ENCODE results near the gene GRK5. TPM values are rescaled to one million over a fixed set of nuclear protein-coding genes. Genes with fewer than 3 reads are reported as not detected.

The GRK5 gene
- total and polyA plus RNA-seq, 4 donors = 73.8 to 112 (median 101) TPM

GRCh38 chr10:119445935-119446317, 238.6 kb downstream of the GRK5 start:
- WGBS, 2 donors = 71 to 77% methylated on average over 5 of the region's 5 CpGs
- no peak for ATAC-seq (ENCODE audit: low FRiP score)
- no peaks in the 10 kb centered on the region for H3K27me3 ChIP-seq (ENCODE audit: control insufficient read depth in 1 of 2, insufficient read depth in 2 of 2, low read length in 1 of 2)
- H3K4me1 ChIP-seq (ENCODE audit: control insufficient read depth in 1 of 2, insufficient read depth in 2 of 2, low read length in 2 of 2) = peaks cover 0 to 3% of the 10 kb centered on the region in 2 donors
- intact Hi-C loops (cut with DNase I) = loop anchor here (1.0 to 5.0 kb wide), 3 partner anchors 240 to 249 kb away; no protein-coding TSS in a partner anchor
- no peak overlapping the region for H3K27ac ChIP-seq (ENCODE audit: low read depth in 1 of 2, low read length in 2 of 2)
- peaks cover 0 to 2% of the 10 kb centered on the region in 2 donors for H3K36me3 ChIP-seq (ENCODE audit: control insufficient read depth in 1 of 2, insufficient read depth in 2 of 2, low read length in 1 of 2)
- no peak overlapping the region for H3K4me3 ChIP-seq (ENCODE audit: low read length in 2 of 2)
- H3K9me3 ChIP-seq (ENCODE audit: control insufficient read depth, low read length) = no peaks in the 10 kb centered on the region
- peak in 1 of 2 donors; percentile 49 for DNase-seq

- H3K36me3 ChIP-seq (ENCODE audit: control insufficient read depth in 1 of 2, insufficient read depth in 2 of 2, low read length in 1 of 2) = peaks cover 0 to 2% of the 10 kb centered on the region in 2 donors
- H3K4me1 ChIP-seq (ENCODE audit: control insufficient read depth in 1 of 2, insufficient read depth in 2 of 2, low read length in 2 of 2) = no peaks in the 10 kb centered on the region
- no peak overlapping the region for H3K4me3 ChIP-seq (ENCODE audit: low read length in 2 of 2)
- no peaks in the 10 kb centered on the region for H3K27me3 ChIP-seq (ENCODE audit: control insufficient read depth in 1 of 2, insufficient read depth in 2 of 2, low read length in 1 of 2)
- intact Hi-C loops (cut with DNase I) = loop anchor here in 1 of 2 donors (5.0 kb wide), 1 partner anchor 249 kb away; no protein-coding TSS in a partner anchor
- H3K9me3 ChIP-seq (ENCODE audit: control insufficient read depth, low read length) = no peaks in the 10 kb centered on the region
- 86 to 88% methylated on average over 21 of the region's 21 CpGs for WGBS, 2 donors
- H3K27ac ChIP-seq (ENCODE audit: low read depth in 1 of 2, low read length in 2 of 2) = no peak overlapping the region
- ATAC-seq (ENCODE audit: low FRiP score) (no peak), DNase-seq (no peak)
These were observed 239.3 kb downstream of the GRK5 start for GRCh38 chr10:119446441-119447277.

GRCh38 chr10:119447421-119447820, 240.1 kb downstream of the GRK5 start:
- Histone ChIP-seq H3K9me3 (ENCODE audit: control insufficient read depth, low read length) (no peaks in the 10 kb centered on the region), H3K27ac (ENCODE audit: low read depth in 1 of 2, low read length in 2 of 2) (no peak overlapping the region), H3K27me3 (ENCODE audit: control insufficient read depth in 1 of 2, insufficient read depth in 2 of 2, low read length in 1 of 2) (no peaks in the 10 kb centered on the region), H3K4me3 (ENCODE audit: low read length in 2 of 2) (no peak overlapping the region), H3K4me1 (ENCODE audit: control insufficient read depth in 1 of 2, insufficient read depth in 2 of 2, low read length in 2 of 2) (no peaks in the 10 kb centered on the region), H3K36me3 (ENCODE audit: control insufficient read depth in 1 of 2, insufficient read depth in 2 of 2, low read length in 1 of 2) (peaks cover 0 to 2% of the 10 kb centered on the region in 2 donors)
- DNase-seq (no peak), ATAC-seq (ENCODE audit: low FRiP score) (no peak)
- intact Hi-C loops (cut with DNase I) = loop anchor here in 1 of 2 donors (5.0 kb wide), 1 partner anchor 250 kb away; no protein-coding TSS in a partner anchor
- WGBS, 2 donors = 74 to 76% methylated on average over 7 of the region's 7 CpGs

GRCh38 chr10:119447823-119448546, 240.6 kb downstream of the GRK5 start:
- Histone ChIP-seq H3K27me3 (ENCODE audit: control insufficient read depth in 1 of 2, insufficient read depth in 2 of 2, low read length in 1 of 2) (no peaks in the 10 kb centered on the region), H3K27ac (ENCODE audit: low read depth in 1 of 2, low read length in 2 of 2) (no peak overlapping the region), H3K9me3 (ENCODE audit: control insufficient read depth, low read length) (no peaks in the 10 kb centered on the region), H3K4me3 (ENCODE audit: low read length in 2 of 2) (no peak overlapping the region), H3K36me3 (ENCODE audit: control insufficient read depth in 1 of 2, insufficient read depth in 2 of 2, low read length in 1 of 2) (peaks cover 0 to 2% of the 10 kb centered on the region in 2 donors), H3K4me1 (ENCODE audit: control insufficient read depth in 1 of 2, insufficient read depth in 2 of 2, low read length in 2 of 2) (no peaks in the 10 kb centered on the region)
- DNase-seq (no peak), ATAC-seq (ENCODE audit: low FRiP score) (no peak)
- intact Hi-C loops (cut with DNase I) = loop anchor here in 1 of 2 donors (5.0 kb wide), 1 partner anchor 251 kb away; no protein-coding TSS in a partner anchor
- 71% methylated on average over 18 of the region's 18 CpGs for WGBS, 2 donors

- WGBS, 2 donors = 65 to 70% methylated on average over 26 of the region's 26 CpGs
- intact Hi-C loops (cut with DNase I) = loop anchor here in 1 of 2 donors (5.0 kb wide), 1 partner anchor 252 kb away; no protein-coding TSS in a partner anchor
- H3K36me3 ChIP-seq (ENCODE audit: control insufficient read depth in 1 of 2, insufficient read depth in 2 of 2, low read length in 1 of 2) = peaks cover 0 to 4% of the 10 kb centered on the region in 2 donors
- DNase-seq (no peak), ATAC-seq (ENCODE audit: low FRiP score) (no peak)
- H3K27ac ChIP-seq (ENCODE audit: low read depth in 1 of 2, low read length in 2 of 2) = no peak overlapping the region
- H3K9me3 ChIP-seq (ENCODE audit: control insufficient read depth, low read length) = no peaks in the 10 kb centered on the region
- H3K4me3 ChIP-seq (ENCODE audit: low read length in 2 of 2) = no peak overlapping the region
- no peaks in the 10 kb centered on the region for H3K27me3 ChIP-seq (ENCODE audit: control insufficient read depth in 1 of 2, insufficient read depth in 2 of 2, low read length in 1 of 2)
- H3K4me1 ChIP-seq (ENCODE audit: control insufficient read depth in 1 of 2, insufficient read depth in 2 of 2, low read length in 2 of 2) = no peaks in the 10 kb centered on the region
These were observed 241.5 kb downstream of the GRK5 start for GRCh38 chr10:119448628-119449584.

GRCh38 chr10:119449760-119450461, 242.5 kb downstream of the GRK5 start:
- peak; percentile 67 for ATAC-seq (ENCODE audit: low FRiP score)
- no peak overlapping the region for H3K4me3 ChIP-seq (ENCODE audit: low read length in 2 of 2)
- 5 to 8% methylated on average over 16 of the region's 16 CpGs for WGBS, 2 donors
- H3K4me1 ChIP-seq (ENCODE audit: control insufficient read depth in 1 of 2, insufficient read depth in 2 of 2, low read length in 2 of 2) = no peaks in the 10 kb centered on the region
- DNase-seq = peak; percentile 93
- intact Hi-C loops (cut with DNase I) = loop anchor here in 1 of 2 donors (5.0 kb wide), 1 partner anchor 253 kb away; no protein-coding TSS in a partner anchor
- H3K9me3 ChIP-seq (ENCODE audit: control insufficient read depth, low read length) = no peaks in the 10 kb centered on the region
- H3K27me3 ChIP-seq (ENCODE audit: control insufficient read depth in 1 of 2, insufficient read depth in 2 of 2, low read length in 1 of 2) = no peaks in the 10 kb centered on the region
- peaks cover 0 to 4% of the 10 kb centered on the region in 2 donors for H3K36me3 ChIP-seq (ENCODE audit: control insufficient read depth in 1 of 2, insufficient read depth in 2 of 2, low read length in 1 of 2)
- H3K27ac ChIP-seq (ENCODE audit: low read depth in 1 of 2, low read length in 2 of 2) = peak overlapping the region; percentile 7 to 20

GRCh38 chr10:119450606-119451299, 243.4 kb downstream of the GRK5 start:
- intact Hi-C loops (cut with DNase I) = no loop called here
- Histone ChIP-seq H3K4me3 (ENCODE audit: low read length in 2 of 2) (no peak overlapping the region), H3K27ac (ENCODE audit: low read depth in 1 of 2, low read length in 2 of 2) (peak overlapping the region; percentile 20), H3K9me3 (ENCODE audit: control insufficient read depth, low read length) (no peaks in the 10 kb centered on the region), H3K36me3 (ENCODE audit: control insufficient read depth in 1 of 2, insufficient read depth in 2 of 2, low read length in 1 of 2) (peaks cover 0 to 6% of the 10 kb centered on the region in 2 donors), H3K27me3 (ENCODE audit: control insufficient read depth in 1 of 2, insufficient read depth in 2 of 2, low read length in 1 of 2) (no peaks in the 10 kb centered on the region), H3K4me1 (ENCODE audit: control insufficient read depth in 1 of 2, insufficient read depth in 2 of 2, low read length in 2 of 2) (no peaks in the 10 kb centered on the region)
- 28 to 55% methylated on average over 13 to 16 of the region's 16 CpGs for WGBS, 2 donors
- ATAC-seq (ENCODE audit: low FRiP score) (no peak), DNase-seq (no peak)

Measured in aorta (tissue), 5 donors.